NCI-H2196 (cell line): ENCODE data around the gene TMEM235.
"Not testable (repeated sequence)": the region's sequence is repeated elsewhere in the genome, so short reads cannot be mapped to it uniquely, and the experiment has no call there.

Source experiments
- DNase-seq: peaks from one replicate; lab custom pipeline; 2025; ENCODE audit not compliant: unreplicated experiment; lab: John Stamatoyannopoulos, UW

Gene TMEM235

DNA sequence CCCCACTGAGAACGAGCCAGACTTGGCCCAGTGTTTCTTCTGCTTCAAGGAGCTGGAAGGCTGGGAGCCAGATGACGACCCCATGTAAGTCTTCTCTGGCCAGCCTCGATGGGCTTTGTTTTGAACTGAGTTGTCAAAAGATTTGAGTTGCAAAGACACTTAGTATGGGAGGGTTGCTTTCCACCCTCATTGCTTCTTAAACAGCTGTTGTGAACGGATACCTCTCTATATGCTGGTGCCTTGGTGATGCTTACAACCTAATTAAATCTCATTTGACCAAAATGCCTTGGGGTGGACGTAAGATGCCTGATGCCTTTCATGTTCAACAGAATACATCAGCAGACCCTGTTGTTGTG, 16.7 kb upstream of the TMEM235 start:
- no peak for DNase-seq

- DNase-seq = no peak
Observed at GRCh38 chr17:78219396-78220150, 11.9 kb upstream of the TMEM235 start.

- DNase-seq = no peak
Observed at GRCh38 chr17:78223061-78223460, 8.4 kb upstream of the TMEM235 start.

GRCh38 chr17:78223765-78224164, 7.7 kb upstream of the TMEM235 start:
- DNase-seq = no peak

GRCh38 chr17:78224231-78225087, 7.0 kb upstream of the TMEM235 start:
- DNase-seq = no peak

DNA sequence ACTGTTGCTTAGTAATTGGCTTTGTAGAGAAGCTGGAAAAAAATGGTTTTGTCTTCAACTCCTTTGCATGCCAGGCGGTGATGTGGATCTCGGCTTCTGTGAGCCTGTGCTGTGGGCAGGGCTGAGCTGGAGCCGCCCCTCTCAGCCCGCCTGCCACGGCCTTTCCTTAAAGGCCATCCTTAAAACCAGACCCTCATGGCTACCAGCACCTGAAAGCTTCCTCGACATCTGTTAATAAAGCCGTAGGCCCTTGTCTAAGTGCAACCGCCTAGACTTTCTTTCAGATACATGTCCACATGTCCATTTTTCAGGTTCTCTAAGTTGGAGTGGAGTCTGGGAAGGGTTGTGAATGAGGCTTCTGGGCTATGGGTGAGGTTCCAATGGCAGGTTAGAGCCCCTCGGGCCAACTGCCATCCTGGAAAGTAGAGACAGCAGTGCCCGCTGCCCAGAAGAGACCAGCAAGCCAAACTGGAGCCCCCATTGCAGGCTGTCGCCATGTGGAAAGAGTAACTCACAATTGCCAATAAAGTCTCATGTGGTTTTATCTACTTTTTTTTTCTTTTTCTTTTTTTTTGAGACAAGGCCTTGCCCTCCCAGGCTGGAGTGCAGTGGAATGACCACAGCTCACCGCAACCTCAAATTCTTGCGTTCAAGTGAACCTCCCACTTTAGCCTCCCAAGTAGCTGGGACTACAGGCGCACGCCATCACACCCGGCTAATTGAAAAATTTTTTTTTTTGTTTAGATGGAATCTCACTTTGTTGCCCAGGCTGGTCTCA, 6.2 kb upstream of the TMEM235 start:
- no peak for DNase-seq

- DNase-seq = no peak
Observed at GRCh38 chr17:78226055-78226758, 5.2 kb upstream of the TMEM235 start.

GRCh38 chr17:78226759-78227454, 4.5 kb upstream of the TMEM235 start:
- DNase-seq = no peak

DNA sequence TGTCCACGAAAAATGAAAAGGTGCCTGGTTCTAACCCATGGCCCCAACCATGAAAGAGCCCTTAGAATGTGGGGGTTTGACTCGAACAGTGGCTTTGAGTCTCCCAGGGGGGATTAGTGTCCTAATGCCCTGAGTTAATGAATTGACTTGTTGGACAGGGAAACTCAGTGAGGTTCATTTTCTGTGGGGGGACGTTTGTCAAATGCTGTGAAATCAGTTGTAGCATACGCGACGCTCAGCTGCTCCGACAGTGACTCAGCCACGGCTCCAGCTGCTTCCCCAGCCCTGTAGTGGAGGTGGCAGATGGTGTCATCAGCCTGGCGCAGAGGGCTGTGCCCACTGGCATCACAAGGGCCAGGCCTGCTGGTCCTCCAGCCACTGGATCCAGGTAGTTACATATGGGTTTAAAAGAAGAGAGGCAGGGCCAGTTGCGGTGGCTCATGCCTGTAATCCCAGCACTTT, 3.9 kb upstream of the TMEM235 start:
- peak; percentile 25 for DNase-seq

GRCh38 chr17:78228176-78228575, 3.3 kb upstream of the TMEM235 start:
- DNase-seq = no peak

GRCh38 chr17:78230252-78230962, 1.0 kb upstream of the TMEM235 start:
- DNase-seq = no peak

GRCh38 chr17:78231991-78232858, 794 bp downstream of the TMEM235 start:
- DNase-seq = no peak

GRCh38 chr17:78232859-78233173, 1.4 kb downstream of the TMEM235 start:
- no peak for DNase-seq

DNA sequence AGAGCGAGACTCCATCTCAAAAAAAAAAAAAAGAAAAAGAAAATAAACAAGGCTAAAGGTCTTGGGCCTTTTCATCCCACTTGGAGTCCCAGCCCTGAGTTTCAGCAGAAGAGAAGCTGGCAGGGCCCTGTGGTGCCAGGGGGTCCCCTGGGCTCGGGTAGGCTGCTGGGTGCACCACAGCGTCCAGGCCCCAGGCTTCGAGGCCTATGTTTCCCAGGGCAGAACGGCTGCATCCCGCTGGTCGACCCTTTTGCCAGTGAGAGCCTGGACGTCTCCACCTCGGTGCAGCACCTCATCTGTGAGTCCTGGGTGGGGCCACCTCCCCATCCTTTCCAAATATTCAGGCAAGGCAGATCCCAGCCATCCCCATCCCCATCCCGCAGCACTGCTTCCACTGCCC, 2.2 kb downstream of the TMEM235 start:
- no peak for DNase-seq

GRCh38 chr17:78234261-78234865, 2.9 kb downstream of the TMEM235 start:
- DNase-seq = no peak

DNA sequence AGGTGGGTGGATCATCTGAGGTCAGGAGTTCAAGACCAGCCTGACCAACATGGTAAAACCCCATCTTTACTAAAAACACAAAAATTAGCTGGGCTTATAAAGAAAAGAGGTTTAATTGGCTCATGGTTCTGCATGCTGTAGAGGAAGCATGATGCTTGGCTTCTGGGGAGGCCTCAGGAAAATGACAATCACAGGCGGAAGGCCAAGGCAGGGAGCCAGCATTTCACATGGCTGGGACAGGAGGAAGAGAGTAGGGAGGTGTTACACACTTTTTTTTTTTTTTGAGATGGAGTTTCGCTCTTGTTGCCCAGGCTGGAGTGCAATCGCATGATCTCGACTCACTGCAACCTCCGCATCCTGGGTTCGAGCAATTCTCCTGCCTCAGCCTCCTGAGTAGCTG, 3.6 kb downstream of the TMEM235 start:
- not testable (repeated sequence) for DNase-seq

- DNase-seq = no peak
Observed at GRCh38 chr17:78235885-78236284, 4.5 kb downstream of the TMEM235 start.

DNA sequence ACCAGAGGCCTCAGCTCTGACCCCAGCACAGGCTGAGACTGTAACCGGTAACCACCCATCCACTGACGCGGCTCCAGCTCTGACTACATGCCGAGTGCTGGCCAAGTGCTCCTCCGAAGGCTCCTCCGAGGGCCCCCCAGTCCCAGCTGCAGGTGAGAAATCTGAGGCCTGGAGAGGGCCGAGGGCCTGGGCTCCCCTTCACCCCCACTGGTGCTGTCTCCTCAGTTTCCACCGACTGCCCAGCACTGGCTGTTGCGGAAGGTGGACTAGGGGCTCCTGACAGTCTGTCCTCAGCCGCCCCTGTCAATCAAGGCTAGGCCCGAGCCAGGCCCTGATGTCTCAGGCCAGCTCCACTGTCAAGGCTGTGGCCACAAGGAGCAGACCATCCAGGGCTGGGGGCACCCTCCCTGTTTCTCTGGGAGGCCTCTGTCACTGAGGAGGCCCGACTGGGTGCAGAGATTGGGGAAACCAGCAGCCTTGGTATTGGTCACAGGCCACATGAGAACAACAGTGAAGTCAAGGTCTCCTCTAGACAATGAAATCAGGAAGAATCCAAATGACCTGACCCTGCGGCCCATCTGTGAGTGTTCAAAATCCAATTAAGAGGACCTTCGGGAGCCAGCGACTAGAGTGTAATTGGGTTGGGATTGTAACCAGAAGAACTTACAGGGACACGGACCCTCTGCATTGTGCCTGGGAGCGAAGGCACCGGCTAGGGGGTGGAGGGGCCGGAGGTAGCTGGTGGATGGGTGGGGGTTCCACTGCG, 5.1 kb downstream of the TMEM235 start:
- DNase-seq = no peak
